H1 (cell line): ENCODE measurements around the gene MEF2C.

Experiments used
- GABPA ChIP-seq: IDR thresholded peaks from 2 replicates; pipeline ENCODE4 v1.6.1; 2011; ENCODE audit warnings: mild to moderate bottlenecking, low read length, moderate library complexity, borderline replicate concordance; ENCODE audit not compliant: insufficient read depth
- NANOG ChIP-seq: IDR thresholded peaks from 2 replicates; pipeline ENCODE4 v1.6.1; 2011; ENCODE audit warnings: low read length, low read depth, mild to moderate bottlenecking, inconsistent platforms; ENCODE audit not compliant: insufficient read depth, poor library complexity, severe bottlenecking
- POLR2A ChIP-seq, 2 experiments: IDR thresholded peaks; 1 replicate in 1 of 2; 2 replicates in 1 of 2; pipeline ENCODE4 v1.6.1; 2011; ENCODE audit warnings: low read depth in 2 of 2, low read length in 2 of 2, mild to moderate bottlenecking in 2 of 2; ENCODE audit errors: control extremely low read depth in 1 of 2
- POLR2AphosphoS5 ChIP-seq: IDR thresholded peaks from 2 replicates; pipeline ENCODE4 v1.6.1; 2011; ENCODE audit warnings: low read depth, low read length
- TCF12 ChIP-seq: IDR thresholded peaks from 2 replicates; pipeline ENCODE4 v1.6.1; 2011; ENCODE audit warnings: low read depth, mild to moderate bottlenecking, low read length
- ZNF274 ChIP-seq: IDR thresholded peaks from 2 replicates; pipeline ENCODE4 v1.7.0; 2012; ENCODE audit warnings: low read length, borderline replicate concordance; ENCODE audit errors: extremely low read depth
- TF ChIP-seq, protein P1 (sequence below), 3 experiments: IDR thresholded peaks; 1 replicate in 2 of 3; 2 replicates in 1 of 3; pipeline versions ENCODE4 v1.5.1 to v1.6.1; 2011; ENCODE audit warnings: low read length in 3 of 3, mild to moderate bottlenecking in 3 of 3, inconsistent platforms in 2 of 3, low read depth in 1 of 3, moderate library complexity in 1 of 3; ENCODE audit not compliant: insufficient read depth in 1 of 3; ENCODE audit errors: control extremely low read depth in 1 of 3

DNA sequence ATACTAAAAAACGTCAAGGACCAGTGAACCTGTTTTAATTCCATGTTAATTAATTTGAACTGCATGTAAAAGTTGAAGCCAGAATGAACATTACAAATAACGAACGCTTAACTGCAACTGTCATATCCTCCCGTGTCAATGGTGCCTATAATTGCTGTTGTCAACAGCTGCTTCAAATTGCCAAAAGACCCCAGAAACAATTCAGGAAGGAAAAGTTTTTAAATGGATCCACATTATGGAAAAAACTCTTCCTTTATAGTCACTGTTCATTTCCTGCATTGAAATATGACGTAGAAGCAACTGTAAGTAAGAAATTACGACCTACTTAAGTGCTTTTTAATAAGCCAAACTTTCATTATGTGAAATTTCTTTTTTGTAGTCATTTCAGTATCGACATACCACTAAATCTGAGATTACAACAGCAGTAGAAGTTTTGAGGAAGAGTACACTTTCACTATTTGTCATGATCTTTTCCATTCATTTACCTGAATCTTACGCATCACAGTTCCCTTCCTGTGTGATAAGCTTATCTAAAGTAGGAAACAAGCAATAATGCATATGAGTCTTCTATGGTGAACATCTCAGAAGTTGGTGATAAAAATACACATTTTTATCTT lies 37.8 kb downstream of the MEF2C start:
- no peak for TF ChIP-seq NANOG
- TF ChIP-seq TCF12, result no peak
- TF ChIP-seq POLR2A (IDR thresholded peaks at IDR 0.05; ENCODE audit: control extremely low read depth in 1 of 2, low read depth in 2 of 2, low read length in 2 of 2), result no peak
- no peak for TF ChIP-seq ZNF274
- TF ChIP-seq GABPA, result no peak
- no peak for TF ChIP-seq POLR2AphosphoS5
- TF ChIP-seq, protein P1, sequence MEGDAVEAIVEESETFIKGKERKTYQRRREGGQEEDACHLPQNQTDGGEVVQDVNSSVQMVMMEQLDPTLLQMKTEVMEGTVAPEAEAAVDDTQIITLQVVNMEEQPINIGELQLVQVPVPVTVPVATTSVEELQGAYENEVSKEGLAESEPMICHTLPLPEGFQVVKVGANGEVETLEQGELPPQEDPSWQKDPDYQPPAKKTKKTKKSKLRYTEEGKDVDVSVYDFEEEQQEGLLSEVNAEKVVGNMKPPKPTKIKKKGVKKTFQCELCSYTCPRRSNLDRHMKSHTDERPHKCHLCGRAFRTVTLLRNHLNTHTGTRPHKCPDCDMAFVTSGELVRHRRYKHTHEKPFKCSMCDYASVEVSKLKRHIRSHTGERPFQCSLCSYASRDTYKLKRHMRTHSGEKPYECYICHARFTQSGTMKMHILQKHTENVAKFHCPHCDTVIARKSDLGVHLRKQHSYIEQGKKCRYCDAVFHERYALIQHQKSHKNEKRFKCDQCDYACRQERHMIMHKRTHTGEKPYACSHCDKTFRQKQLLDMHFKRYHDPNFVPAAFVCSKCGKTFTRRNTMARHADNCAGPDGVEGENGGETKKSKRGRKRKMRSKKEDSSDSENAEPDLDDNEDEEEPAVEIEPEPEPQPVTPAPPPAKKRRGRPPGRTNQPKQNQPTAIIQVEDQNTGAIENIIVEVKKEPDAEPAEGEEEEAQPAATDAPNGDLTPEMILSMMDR (IDR thresholded peaks at IDR 0.05; ENCODE audit: control extremely low read depth in 1 of 3, insufficient read depth in 1 of 3, low read depth in 1 of 3, low read length in 3 of 3), result no peak
